ENCODE results near the gene TRIM31. TPM values are rescaled to one million over a fixed set of nuclear protein-coding genes. Genes with fewer than 3 reads are reported as not detected.

TRIM31 gene
- not detected in 2 replicates for total RNA-seq

- no peak for DNase-seq (ENCODE audit: insufficient read length, low spot score, missing footprints)
- TF ChIP-seq CTCF (IDR thresholded peaks at IDR 0.05; ENCODE audit: extremely low read depth, low read depth, low read length), result no peak
- Histone ChIP-seq H3K27me3 (ENCODE audit: insufficient read depth, low read length) (peaks cover 51% of the 10 kb centered on the region), H3K79me2 (ENCODE audit: insufficient read depth, low read length) (no peaks in the 10 kb centered on the region), H3K4me2 (ENCODE audit: insufficient read depth, low read length) (no peak within 1 kb of the TSS), H3K27ac (ENCODE audit: low read depth, low read length) (no peak within 1 kb of the TSS), H3K36me3 (ENCODE audit: insufficient read depth, low read length) (no peaks in the 10 kb centered on the region), H2AFZ (ENCODE audit: low read length) (no peak within 1 kb of the TSS), H3K4me1 (ENCODE audit: insufficient read depth, low read length) (no peaks in the 10 kb centered on the region), H3K4me3 (ENCODE audit: insufficient read depth, low read length) (no peak within 1 kb of the TSS), H3K9me3 (ENCODE audit: low read depth, low read length) (no peaks in the 10 kb centered on the region), H4K20me1 (ENCODE audit: insufficient read depth, low read length) (no peaks in the 10 kb centered on the region)
These were observed at the start of gene TRIM31 for GRCh38 chr6:30113003-30113759. Gene TRIM31, minus strand, starts transcription at chr6:30113090. Its CDS starts 285 bp downstream, at chr6:30112805.

- Histone ChIP-seq H3K27me3 (ENCODE audit: insufficient read depth, low read length) (peaks cover 14% of the 10 kb centered on the region), H3K9me3 (ENCODE audit: low read depth, low read length) (no peaks in the 10 kb centered on the region), H4K20me1 (ENCODE audit: insufficient read depth, low read length) (no peaks in the 10 kb centered on the region), H3K4me3 (ENCODE audit: insufficient read depth, low read length) (no peak overlapping the region), H3K4me2 (ENCODE audit: insufficient read depth, low read length) (no peak overlapping the region), H3K27ac (ENCODE audit: low read depth, low read length) (no peak overlapping the region), H2AFZ (ENCODE audit: low read length) (no peak overlapping the region), H3K4me1 (ENCODE audit: insufficient read depth, low read length) (no peaks in the 10 kb centered on the region), H3K36me3 (ENCODE audit: insufficient read depth, low read length) (no peaks in the 10 kb centered on the region), H3K79me2 (ENCODE audit: insufficient read depth, low read length) (no peaks in the 10 kb centered on the region)
- DNase-seq (ENCODE audit: insufficient read length, low spot score, missing footprints), result no peak
- no peak for TF ChIP-seq CTCF (IDR thresholded peaks at IDR 0.05; ENCODE audit: extremely low read depth, low read depth, low read length)
These were observed 49.6 kb upstream of the TRIM31 start for GRCh38 chr6:30162265-30163089.

- Histone ChIP-seq H3K27ac (ENCODE audit: low read depth, low read length) (no peak within 1 kb of the TSS), H3K4me3 (ENCODE audit: insufficient read depth, low read length) (no peak within 1 kb of the TSS), H2AFZ (ENCODE audit: low read length) (no peak within 1 kb of the TSS), H3K36me3 (ENCODE audit: insufficient read depth, low read length) (no peaks in the 10 kb centered on the region), H3K9me3 (ENCODE audit: low read depth, low read length) (no peaks in the 10 kb centered on the region), H3K4me2 (ENCODE audit: insufficient read depth, low read length) (no peak within 1 kb of the TSS), H3K27me3 (ENCODE audit: insufficient read depth, low read length) (peaks cover 8% of the 10 kb centered on the region), H3K79me2 (ENCODE audit: insufficient read depth, low read length) (no peaks in the 10 kb centered on the region), H4K20me1 (ENCODE audit: insufficient read depth, low read length) (no peaks in the 10 kb centered on the region), H3K4me1 (ENCODE audit: insufficient read depth, low read length) (peaks cover 7% of the 10 kb centered on the region)
- DNase-seq (ENCODE audit: insufficient read length, low spot score, missing footprints), result no peak
- no peak for TF ChIP-seq CTCF (IDR thresholded peaks at IDR 0.05; ENCODE audit: extremely low read depth, low read depth, low read length)
These were observed 48.1 kb upstream of the TRIM31 start, which contains the start of gene TRIM10 for GRCh38 chr6:30160785-30161531. Gene TRIM10, minus strand, starts transcription at chr6:30161211. Its CDS starts 353 bp downstream, at chr6:30160858.
